RWPE1 (cell line): Measurements from ENCODE around the gene UCP1.

ENCODE experiments used
- CTCF ChIA-PET: fragments of 350-600 bp; sonication (Branson Sonifier 250); formaldehyde crosslinking; extraction: SDS; loops from one replicate; lab custom pipeline; 2021; lab: Yijun Ruan, JAX
- POLR2A ChIA-PET: fragments of 400-600 bp; formaldehyde crosslinking; extraction: SDS; loops from one replicate; lab custom pipeline; 2020; ENCODE audit warnings: antibody characterized with exemption; ENCODE audit not compliant: low non-redundant PET; lab: Yijun Ruan, JAX
- DNase-seq: peaks from one replicate; pipeline ENCODE4 v3.0.0; 2012; ENCODE audit warnings: low spot score
- H3K27ac ChIP-seq: fragments of 450-650 bp; 2 replicates; pipeline ENCODE4 v1.5.1; 2017
- TF ChIP-seq, protein P1 (sequence below): fragments of 450-650 bp; conservative IDR thresholded peaks from 2 replicates; pipeline ENCODE4 v1.5.1; 2017; ENCODE audit warnings: low read depth, mild to moderate bottlenecking

Gene UCP1

DNA sequence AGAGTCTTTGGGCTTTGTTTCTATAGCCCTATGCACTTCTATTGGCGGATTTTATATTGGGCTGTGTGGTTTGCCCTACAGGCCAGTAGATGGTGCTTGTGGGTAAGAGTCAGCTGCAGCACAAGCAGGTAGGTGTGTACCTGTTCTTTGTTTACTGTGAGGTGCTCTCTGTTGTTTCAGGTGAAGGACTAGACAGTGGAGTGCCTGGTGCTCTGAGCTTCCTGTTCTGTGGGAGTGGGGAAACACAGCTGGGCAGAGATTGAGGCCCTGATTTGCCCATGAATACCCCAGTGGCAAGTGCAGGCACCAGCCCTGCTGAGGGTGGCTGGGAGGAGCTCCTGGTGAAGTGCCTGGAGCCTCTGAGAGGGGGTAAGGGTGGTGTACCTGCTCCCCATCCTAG is 26.3 kb upstream of the UCP1 start:
- TF ChIP-seq, protein P1, sequence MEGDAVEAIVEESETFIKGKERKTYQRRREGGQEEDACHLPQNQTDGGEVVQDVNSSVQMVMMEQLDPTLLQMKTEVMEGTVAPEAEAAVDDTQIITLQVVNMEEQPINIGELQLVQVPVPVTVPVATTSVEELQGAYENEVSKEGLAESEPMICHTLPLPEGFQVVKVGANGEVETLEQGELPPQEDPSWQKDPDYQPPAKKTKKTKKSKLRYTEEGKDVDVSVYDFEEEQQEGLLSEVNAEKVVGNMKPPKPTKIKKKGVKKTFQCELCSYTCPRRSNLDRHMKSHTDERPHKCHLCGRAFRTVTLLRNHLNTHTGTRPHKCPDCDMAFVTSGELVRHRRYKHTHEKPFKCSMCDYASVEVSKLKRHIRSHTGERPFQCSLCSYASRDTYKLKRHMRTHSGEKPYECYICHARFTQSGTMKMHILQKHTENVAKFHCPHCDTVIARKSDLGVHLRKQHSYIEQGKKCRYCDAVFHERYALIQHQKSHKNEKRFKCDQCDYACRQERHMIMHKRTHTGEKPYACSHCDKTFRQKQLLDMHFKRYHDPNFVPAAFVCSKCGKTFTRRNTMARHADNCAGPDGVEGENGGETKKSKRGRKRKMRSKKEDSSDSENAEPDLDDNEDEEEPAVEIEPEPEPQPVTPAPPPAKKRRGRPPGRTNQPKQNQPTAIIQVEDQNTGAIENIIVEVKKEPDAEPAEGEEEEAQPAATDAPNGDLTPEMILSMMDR = no peak
- POLR2A ChIA-PET = no interaction called here
- CTCF ChIA-PET = interaction anchor here (0.5 to 1.6 kb wide), 3 partner anchors 256 to 564 kb away, joined by 3 to 6 read pairs (median 4); no protein-coding TSS in a partner anchor
- H3K27ac ChIP-seq = no peak overlapping the region
- DNase-seq = peak; percentile 24

DNA sequence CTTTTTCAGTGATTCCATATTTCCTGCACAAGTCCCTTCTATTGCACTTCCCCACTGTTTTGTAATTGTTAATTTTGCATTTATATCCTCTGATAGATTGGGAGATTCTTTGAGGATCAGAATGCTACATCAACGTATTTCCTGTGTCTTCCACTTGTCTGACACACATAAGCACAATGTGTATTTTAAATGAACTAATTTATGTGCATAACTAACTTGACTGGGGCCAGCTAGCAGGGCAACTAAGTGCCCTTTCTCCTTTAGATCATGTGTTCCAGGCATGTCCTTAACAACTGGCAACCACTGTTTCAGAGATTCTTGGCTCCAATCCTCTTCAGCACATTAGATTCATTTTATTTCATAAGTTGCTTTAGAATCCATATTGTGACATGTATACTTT is 15.7 kb upstream of the UCP1 start:
- no peak overlapping the region for H3K27ac ChIP-seq
- POLR2A ChIA-PET = no interaction called here

DNA sequence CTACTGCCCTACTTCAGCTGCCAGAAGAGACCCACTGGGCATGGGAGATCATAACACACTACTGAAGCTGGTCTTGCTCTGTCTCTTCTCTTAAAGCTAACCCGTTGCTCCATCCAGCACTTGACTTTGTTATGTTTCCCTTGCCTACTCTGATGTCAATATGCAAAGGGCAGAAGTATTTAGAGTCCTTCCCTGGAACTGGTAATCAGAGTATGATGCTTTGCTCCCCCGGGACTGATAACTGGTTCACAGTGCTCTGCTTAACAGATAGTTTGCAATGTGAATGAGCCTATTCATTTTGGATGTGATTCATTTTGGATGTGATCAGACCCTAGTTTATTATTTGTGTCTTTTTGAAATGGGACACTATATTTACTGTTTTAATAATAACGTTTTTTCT is 12.3 kb upstream of the UCP1 start:
- POLR2A ChIA-PET = no interaction called here
- no peak overlapping the region for H3K27ac ChIP-seq
- TF ChIP-seq, protein P1 = no peak
- CTCF ChIA-PET = interaction anchor here (0.8 kb wide), 1 partner anchor 16 kb away, joined by 3 read pairs; no protein-coding TSS in a partner anchor
- DNase-seq = no peak

More for the DNA sequence above, 15.7 kb upstream of the UCP1 start:
- DNase-seq = no peak
- CTCF ChIA-PET = no interaction called here
- TF ChIP-seq, protein P1 = no peak

DNA sequence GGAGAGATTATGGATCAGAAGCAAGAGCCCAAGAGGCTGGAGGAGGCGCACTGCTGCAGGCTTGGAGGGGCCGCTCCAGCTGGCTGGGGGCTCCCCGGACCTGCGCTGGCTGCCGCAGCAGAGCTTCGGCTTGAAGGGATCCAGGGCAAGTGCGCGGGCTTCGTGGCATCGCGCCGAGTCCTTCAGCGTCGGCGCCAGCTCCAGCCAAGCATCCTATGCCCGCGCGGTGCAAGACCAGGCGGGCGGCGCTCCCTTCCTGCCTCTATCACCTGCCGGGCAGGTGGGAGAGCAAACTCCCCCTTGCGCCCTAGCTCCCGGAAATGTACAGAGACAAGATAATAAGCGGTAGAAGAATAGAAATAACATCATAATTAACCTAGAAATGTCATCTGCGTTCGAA is 10.5 kb upstream of the UCP1 start:
- no peak for DNase-seq
- CTCF ChIA-PET = interaction anchor here (0.5 to 2.0 kb wide), 2 partner anchors 220 kb away, joined by 4 to 6 read pairs; no protein-coding TSS in a partner anchor
- no peak overlapping the region for H3K27ac ChIP-seq
- TF ChIP-seq, protein P1 = no peak
- POLR2A ChIA-PET = no interaction called here

DNA sequence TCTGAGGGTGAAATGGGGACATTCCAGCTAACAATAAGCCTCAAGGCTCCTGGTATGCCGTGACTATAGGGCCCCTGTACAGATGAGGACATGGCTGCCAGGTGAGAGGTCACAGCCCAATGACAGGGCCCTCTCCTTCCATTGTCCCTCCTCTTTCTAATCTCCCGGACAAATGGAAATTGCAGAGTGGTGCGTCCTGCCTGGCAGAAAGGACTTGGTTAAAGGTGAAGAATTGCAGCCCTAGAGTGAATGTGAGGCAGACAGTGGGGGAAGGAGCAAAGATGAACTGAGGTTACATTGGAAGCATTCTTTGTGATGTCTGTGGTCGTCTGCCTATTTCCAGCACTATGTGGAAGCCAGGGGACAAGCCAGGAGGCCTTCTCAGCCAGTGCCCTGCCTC is 6.7 kb upstream of the UCP1 start:
- POLR2A ChIA-PET = interaction anchor here (0.6 kb wide), 1 partner anchor 275 kb away, joined by 4 read pairs; no protein-coding TSS in a partner anchor
- CTCF ChIA-PET = interaction anchor here (0.5 kb wide), 1 partner anchor 16 kb away, joined by 4 read pairs; no protein-coding TSS in a partner anchor
- no peak overlapping the region for H3K27ac ChIP-seq
- DNase-seq = no peak
- TF ChIP-seq, protein P1 = no peak

DNA sequence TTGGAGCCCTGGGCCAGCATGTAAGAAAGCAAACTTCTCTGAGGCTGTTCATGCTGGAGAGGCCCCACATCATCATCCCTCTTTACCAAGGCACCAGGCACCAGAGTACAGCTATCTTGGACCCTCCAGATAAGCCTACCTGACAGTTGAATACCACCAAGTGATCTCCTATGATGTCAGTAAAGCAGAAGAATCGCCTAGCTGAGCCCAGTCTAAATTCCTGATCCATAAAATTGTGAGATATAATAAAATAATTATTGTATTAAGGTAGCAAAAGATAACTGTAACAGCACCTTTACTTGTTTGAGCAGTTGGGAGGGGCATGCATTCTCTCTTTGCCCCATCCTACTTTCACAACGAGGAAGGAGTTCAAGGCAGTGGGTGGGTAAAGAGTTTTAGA is 2.9 kb upstream of the UCP1 start:
- DNase-seq = no peak
- POLR2A ChIA-PET = no interaction called here
- no peak overlapping the region for H3K27ac ChIP-seq
- CTCF ChIA-PET = interaction anchor here (0.6 kb wide), 1 partner anchor 17 kb away, joined by 3 read pairs; no protein-coding TSS in a partner anchor
- TF ChIP-seq, protein P1 = no peak
